Superior temporal gyrus (tissue), 1 donor: ENCODE results near the gene DNAJC2.
"Not testable (repeated sequence)": the region's sequence is repeated elsewhere in the genome, so short reads cannot be mapped to it uniquely, and the experiment has no call there.

Experiments
- DNase-seq: peaks from one replicate; pipeline ENCODE4 v3.0.0-alpha.2; 2016; ENCODE audit errors: extremely low spot score

The DNAJC2 gene

GRCh38 chr7:103343332-103343731, 1.2 kb downstream of the DNAJC2 start:
- no peak for DNase-seq

DNA sequence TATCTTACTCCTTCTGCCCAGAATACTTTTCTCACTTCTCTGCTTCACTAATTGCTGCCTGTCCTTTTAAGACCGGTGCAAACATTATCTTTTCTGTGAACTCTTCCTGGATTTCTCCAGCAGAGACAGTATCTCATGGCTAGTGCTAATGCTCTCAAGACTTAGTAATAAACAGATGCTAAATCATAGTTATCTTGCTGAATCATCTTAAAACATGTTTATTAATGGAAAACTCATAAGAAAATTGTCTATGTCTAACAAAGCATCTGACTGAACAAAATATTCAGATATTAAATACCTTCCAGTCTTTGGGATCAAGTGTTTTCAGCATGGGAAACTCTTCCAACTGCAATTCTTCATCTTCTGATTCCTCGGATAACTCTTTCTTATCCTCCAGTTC, 3.1 kb downstream of the DNAJC2 start:
- no peak for DNase-seq

GRCh38 chr7:103338864-103339263, 5.7 kb downstream of the DNAJC2 start:
- DNase-seq, result no peak

GRCh38 chr7:103336761-103337160, 7.8 kb downstream of the DNAJC2 start:
- DNase-seq, result no peak

- DNase-seq, result no peak
Measured at GRCh38 chr7:103325744-103326143, 18.8 kb downstream of the DNAJC2 start.

- no peak for DNase-seq
Measured at GRCh38 chr7:103317009-103317408, 27.6 kb downstream of the DNAJC2 start.

DNA sequence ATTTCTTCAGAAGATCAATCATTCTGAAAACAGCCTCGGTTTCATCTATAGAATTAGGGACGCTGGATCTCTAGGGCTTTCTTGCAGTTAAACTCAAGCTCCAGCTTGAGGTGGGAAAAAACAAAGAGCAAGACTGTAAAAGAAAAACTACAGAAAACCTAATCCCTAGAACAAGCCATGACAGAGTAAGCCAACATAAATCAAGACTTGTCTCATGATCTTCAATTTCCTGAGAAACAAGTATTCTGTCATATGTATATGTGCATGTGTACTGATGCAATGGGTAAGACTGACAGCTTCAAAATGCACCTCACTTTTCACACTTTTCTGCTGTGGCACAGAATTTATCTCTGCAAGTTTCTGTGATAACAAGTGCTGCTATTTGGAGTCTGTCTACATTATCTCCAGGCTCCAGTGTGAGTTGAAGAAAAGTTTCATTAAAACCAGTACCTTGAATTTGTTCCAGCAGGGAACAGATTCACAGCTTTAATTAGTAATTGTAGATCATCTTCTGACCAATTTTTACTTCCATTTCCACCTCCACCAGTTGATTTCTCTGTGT, 28.1 kb downstream of the DNAJC2 start:
- no peak for DNase-seq

DNA sequence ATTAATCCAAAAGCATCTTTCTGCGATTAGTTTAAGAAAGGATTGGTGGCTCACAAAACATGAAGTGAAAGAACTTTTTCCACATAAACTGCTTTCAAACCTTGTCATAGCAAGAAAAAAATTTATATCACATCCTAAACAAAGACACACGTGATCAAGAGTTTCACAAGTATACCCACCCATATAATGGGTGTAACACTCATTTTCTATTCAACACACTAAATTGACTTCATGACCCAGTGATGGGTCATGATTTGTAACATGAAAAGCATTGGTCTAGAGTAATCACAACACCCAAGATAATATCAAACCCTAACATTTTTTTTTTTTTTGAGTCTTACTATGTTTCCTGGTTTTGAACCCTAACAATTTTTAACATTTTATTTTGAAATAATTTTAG, 29.7 kb downstream of the DNAJC2 start:
- DNase-seq, result no peak

DNA sequence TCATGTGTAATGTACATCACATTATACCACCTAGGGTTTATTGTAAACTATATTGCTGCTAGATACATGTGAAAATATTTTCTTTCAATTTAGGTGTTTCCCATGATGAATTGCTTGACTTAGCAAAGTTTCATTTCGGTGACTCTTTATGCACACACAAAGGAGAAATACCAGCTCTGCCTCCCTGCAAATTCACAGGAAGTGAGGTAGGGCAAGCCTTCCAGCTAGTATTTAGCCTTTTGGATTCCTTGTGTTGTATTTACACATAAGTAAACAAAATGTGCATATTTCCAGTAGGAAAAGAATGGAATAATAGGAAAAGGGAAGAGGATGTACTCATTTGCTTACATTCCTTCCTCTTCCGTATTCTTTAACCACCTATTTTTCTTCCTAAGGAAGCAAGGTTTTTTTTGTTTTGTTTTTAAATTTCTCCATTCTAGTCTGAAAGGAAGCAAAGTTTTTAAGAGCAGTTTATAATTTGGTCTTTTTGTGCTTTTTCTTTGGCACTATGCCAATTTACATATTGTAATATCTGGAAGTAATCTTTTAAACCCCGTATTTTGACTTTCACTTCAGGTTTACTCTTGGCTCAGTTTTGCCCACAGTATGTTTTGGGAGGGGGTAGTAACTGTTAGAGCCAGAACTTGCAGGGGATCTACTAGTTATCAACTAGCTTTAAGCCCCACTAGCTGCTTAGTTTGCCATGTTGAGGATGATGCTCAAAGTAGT, 36.9 kb downstream of the DNAJC2 start:
- no peak for DNase-seq

DNA sequence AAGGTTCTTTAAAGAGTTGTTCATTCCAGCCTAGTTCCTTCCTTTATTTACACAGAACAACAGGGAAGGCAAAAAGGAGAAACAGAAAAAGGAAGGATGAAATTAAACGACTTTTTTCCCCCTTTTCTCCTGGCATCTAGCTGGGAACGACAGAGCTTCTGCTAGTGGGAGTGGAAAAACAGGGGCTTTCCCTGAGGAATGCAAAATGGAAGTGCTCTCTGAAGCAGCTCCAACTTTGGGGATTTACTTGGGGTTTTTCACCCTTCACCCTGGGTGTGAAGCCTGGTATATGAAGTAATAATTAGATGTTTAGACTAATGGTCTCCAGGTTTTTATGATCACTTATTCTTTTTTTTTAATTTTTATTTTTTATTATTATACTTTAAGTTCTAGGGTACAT, 43.1 kb downstream of the DNAJC2 start:
- no peak for DNase-seq

GRCh38 chr7:103299660-103300059, 44.9 kb downstream of the DNAJC2 start:
- DNase-seq, result no peak

DNA sequence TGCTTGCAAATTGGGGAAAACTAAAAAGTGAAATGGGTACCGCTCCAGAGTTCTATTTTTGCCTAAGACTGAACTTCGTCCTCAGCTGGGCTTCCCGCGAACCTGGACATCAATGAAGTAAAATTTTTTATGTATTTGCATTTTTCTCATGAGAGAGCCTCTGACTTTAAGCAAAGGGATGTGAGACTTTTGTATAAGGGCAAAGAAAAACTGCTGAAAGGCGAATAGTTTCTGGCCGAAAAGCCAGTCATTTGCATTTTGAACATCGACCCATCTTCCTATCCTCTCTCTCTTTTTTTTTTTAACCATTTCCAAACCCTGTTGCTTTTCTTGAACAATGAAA, 46.8 kb downstream of the DNAJC2 start:
- no peak for DNase-seq

GRCh38 chr7:103296901-103297836, 47.4 kb downstream of the DNAJC2 start, which contains the start of gene PMPCB:
Gene PMPCB, plus strand, starts transcription at chr7:103297435. Its CDS starts 25 bp downstream, at chr7:103297460.
- peak; percentile 99 for DNase-seq

- DNase-seq, result no peak
Measured at GRCh38 chr7:103293526-103293925, 51.0 kb downstream of the DNAJC2 start.

DNA sequence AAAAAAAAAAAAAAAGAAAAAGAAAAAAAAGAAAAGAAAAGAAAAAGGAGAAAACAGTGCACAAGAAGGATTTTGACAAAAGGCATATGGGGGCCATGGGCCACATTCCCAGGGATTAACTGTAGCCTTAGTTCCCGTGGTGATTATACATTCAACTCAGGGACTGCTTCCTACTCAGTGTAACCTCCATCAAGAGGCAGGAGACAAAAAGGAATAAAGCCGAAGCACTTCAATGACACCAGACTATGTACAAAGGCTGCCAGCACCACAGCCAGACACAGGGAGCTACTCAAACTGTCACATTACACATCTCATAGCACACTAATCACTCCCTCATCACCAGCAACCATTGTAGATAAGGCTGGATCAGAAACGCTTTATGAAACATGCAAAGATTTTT, 52.4 kb downstream of the DNAJC2 start:
- no peak for DNase-seq

- DNase-seq, result not testable (repeated sequence)
Measured at GRCh38 chr7:103282802-103283427, 61.7 kb downstream of the DNAJC2 start.

DNA sequence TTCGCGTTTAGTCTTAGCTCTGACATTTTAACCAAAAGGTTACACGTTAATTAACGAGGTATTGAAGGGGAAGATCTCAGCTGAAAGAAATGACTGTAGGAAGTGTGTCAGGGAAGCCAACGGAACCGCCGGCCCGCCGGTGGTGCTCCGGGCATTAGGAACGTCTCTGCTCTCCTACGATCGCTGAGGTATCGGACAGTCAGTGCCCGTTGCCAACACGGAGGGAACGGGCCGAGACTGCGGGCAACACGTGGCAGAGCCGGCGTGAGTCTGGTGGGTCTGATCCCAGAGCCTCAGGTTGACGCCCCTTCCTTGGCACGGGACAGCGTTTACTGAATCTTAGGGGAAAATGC, 63.8 kb downstream of the DNAJC2 start:
- not testable (repeated sequence) for DNase-seq

- peak; percentile 68 for DNase-seq
Measured at GRCh38 chr7:103279963-103280802, 64.4 kb downstream of the DNAJC2 start.

DNA sequence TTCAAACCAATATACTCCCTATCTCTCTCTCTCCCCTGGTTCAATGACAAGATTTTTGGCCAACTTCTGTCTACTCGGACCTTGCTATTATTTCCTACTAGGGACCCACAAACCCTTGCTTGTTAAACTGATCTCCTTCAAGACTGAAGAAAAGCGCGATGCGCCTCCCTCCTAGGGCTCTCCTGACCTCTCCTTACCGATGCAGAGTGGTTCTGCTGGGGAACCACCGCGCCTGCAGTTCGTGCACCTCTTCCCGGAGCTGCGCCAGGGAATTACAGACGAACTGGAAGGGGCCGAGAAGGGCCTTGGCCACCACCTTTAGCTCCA, 65.0 kb downstream of the DNAJC2 start:
- peak; percentile 27 for DNase-seq

GRCh38 chr7:103278195-103278594, 66.4 kb downstream of the DNAJC2 start:
- peak; percentile 15 for DNase-seq

DNA sequence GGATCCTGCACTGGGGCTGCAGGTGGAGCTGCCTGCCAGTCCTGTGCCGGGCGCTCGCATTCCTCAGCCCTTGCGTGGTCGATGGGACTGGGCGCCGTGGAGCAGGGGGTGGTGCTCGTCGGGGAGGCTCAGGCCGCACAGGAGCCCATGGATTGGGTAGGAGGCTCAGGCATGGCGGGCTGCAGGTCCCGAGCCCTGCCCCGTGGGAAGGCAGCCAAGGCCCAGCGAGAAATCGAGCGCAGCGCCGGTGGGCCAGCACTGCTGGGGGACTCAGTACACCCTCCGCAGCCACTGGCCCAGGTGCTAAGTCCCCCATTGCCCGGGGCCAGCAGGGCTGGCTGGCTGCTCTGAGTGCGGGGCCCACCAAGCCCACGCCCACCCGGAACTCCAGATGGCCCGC, 69.7 kb downstream of the DNAJC2 start:
- not testable (repeated sequence) for DNase-seq
